Right lobe of liver (tissue), 4 donors: ENCODE measurements around the gene TMEM37.

Experiments
- CTCF ChIP-seq, 4 donors: fragments of 200-600 bp in 3 of 4; fragments of 450-650 bp in 1 of 4; IDR thresholded peaks; one replicate each; pipeline versions ENCODE4 v1.5.1 to v1.8.0; 2016 to 2022; ENCODE audit warnings: antibody characterized with exemption in 4 of 4, mild to moderate bottlenecking in 2 of 4
- POLR2A ChIP-seq: fragments of 450-650 bp; IDR thresholded peaks from one replicate; pipeline ENCODE4 v1.6.1; 2017; ENCODE audit warnings: antibody characterized with exemption, mild to moderate bottlenecking
- donor health status: DM: no; HTN: no; CAD: no.
- donor health status: DM: no; HTN: no; CAD: no.
- donor health status: DM: no; HTN: yes; CAD: no.

GRCh38 chr2:119482481-119483394, 51.1 kb downstream of the TMEM37 start:
- TF ChIP-seq POLR2A (no peak), CTCF (IDR thresholded peaks at IDR 0.05) (no peak)
